Measurements from ENCODE around the gene PMEL. TPM values are rescaled to one million over a fixed set of nuclear protein-coding genes. Genes with fewer than 3 reads are reported as not detected.
"Not testable (repeated sequence)": the region's sequence is repeated elsewhere in the genome, so short reads cannot be mapped to it uniquely, and the experiment has no call there.

PMEL gene
- polyA plus RNA-seq, 1 of the 3 experiments (the other 2 are of a cell fraction), result 1.8 TPM

GRCh38 chr12:55982319-55982936 lies 16.6 kb upstream of the PMEL start:
- Histone ChIP-seq H4K20me1 (ENCODE audit: insufficient read depth) (no peaks in the 10 kb centered on the region), H3K27ac (ENCODE audit: low read depth in 2 of 2, low read length in 1 of 2) (no peak overlapping the region), H3K9me2 (no peaks in the 10 kb centered on the region), H3K4me1 (ENCODE audit: control insufficient read depth in 1 of 2, insufficient read depth in 2 of 2, low read depth in 1 of 2, low read length in 1 of 2) (no peaks in the 10 kb centered on the region), H3K4me3 (ENCODE audit: low read depth in 2 of 2, low read length in 1 of 2) (no peak overlapping the region), H3K9ac (no peak overlapping the region), H3K36me3 (replicated peaks in 1 of 2; ENCODE audit: control insufficient read depth in 1 of 2, insufficient read depth in 2 of 2, low read length in 1 of 2) (peaks cover 19 to 46% of the 10 kb centered on the region in 2 experiments), H3F3A (replicated peaks; ENCODE audit: insufficient read depth) (peaks cover 6% of the 10 kb centered on the region), H3K4me2 (no peak overlapping the region), H3K9me3 (no peaks in the 10 kb centered on the region), H3K27me3 (ENCODE audit: insufficient read depth) (no peaks in the 10 kb centered on the region), H2AFZ (ENCODE audit: low read depth) (no peak overlapping the region), H3K79me2 (ENCODE audit: insufficient read depth) (peaks cover 45% of the 10 kb centered on the region; the same call in 1 of the 2 replicates)
- CTCF ChIA-PET, result interaction anchor here (0.8 to 7.0 kb wide), 7 partner anchors 13 to 244 kb away, joined by 3 to 50 read pairs (median 3); no protein-coding TSS in a partner anchor
- 92% methylated on average over 2 of the region's 3 CpGs for WGBS (ENCODE audit: low lambda C conversion rate)
- POLR2A ChIA-PET, result interaction anchor here (0.8 to 1.6 kb wide), 2 partner anchors 8 to 135 kb away, joined by 3 to 8 read pairs; partner anchors contain the start of gene RAB5B
- DNase-seq, result no peak
- TF ChIP-seq EZH2phosphoT487 (IDR thresholded peaks at IDR 0.05; ENCODE audit: borderline replicate concordance, low read depth), result no peak
- TF ChIP-seq POLR2AphosphoS5 (IDR thresholded peaks at IDR 0.05; ENCODE audit: low read depth, low read length), result no peak
- no peak for TF ChIP-seq ELF1 (IDR thresholded peaks at IDR 0.05)
- no peak for TF ChIP-seq MEF2A (IDR thresholded peaks at IDR 0.05; ENCODE audit: borderline replicate concordance, low read depth)
- TF ChIP-seq, protein P1, sequence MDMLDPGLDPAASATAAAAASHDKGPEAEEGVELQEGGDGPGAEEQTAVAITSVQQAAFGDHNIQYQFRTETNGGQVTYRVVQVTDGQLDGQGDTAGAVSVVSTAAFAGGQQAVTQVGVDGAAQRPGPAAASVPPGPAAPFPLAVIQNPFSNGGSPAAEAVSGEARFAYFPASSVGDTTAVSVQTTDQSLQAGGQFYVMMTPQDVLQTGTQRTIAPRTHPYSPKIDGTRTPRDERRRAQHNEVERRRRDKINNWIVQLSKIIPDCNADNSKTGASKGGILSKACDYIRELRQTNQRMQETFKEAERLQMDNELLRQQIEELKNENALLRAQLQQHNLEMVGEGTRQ (IDR thresholded peaks at IDR 0.05; ENCODE audit: borderline replicate concordance, low read depth, low read length), result no peak
- TF ChIP-seq NRF1 (IDR thresholded peaks at IDR 0.05; ENCODE audit: low read depth, low read length), result no peak
- no peak for TF ChIP-seq CHD2 (IDR thresholded peaks at IDR 0.05; ENCODE audit: low read length, partially characterized antibody)
- TF ChIP-seq, protein P2, sequence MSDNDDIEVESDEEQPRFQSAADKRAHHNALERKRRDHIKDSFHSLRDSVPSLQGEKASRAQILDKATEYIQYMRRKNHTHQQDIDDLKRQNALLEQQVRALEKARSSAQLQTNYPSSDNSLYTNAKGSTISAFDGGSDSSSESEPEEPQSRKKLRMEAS (IDR thresholded peaks at IDR 0.05; ENCODE audit: low read depth), result no peak
- no peak for TF ChIP-seq SIN3A (IDR thresholded peaks at IDR 0.05; ENCODE audit: borderline replicate concordance, low read depth, low read length)
- no peak for TF ChIP-seq RXRA (IDR thresholded peaks at IDR 0.05; ENCODE audit: borderline replicate concordance, low read depth)
- TF ChIP-seq, protein P3, sequence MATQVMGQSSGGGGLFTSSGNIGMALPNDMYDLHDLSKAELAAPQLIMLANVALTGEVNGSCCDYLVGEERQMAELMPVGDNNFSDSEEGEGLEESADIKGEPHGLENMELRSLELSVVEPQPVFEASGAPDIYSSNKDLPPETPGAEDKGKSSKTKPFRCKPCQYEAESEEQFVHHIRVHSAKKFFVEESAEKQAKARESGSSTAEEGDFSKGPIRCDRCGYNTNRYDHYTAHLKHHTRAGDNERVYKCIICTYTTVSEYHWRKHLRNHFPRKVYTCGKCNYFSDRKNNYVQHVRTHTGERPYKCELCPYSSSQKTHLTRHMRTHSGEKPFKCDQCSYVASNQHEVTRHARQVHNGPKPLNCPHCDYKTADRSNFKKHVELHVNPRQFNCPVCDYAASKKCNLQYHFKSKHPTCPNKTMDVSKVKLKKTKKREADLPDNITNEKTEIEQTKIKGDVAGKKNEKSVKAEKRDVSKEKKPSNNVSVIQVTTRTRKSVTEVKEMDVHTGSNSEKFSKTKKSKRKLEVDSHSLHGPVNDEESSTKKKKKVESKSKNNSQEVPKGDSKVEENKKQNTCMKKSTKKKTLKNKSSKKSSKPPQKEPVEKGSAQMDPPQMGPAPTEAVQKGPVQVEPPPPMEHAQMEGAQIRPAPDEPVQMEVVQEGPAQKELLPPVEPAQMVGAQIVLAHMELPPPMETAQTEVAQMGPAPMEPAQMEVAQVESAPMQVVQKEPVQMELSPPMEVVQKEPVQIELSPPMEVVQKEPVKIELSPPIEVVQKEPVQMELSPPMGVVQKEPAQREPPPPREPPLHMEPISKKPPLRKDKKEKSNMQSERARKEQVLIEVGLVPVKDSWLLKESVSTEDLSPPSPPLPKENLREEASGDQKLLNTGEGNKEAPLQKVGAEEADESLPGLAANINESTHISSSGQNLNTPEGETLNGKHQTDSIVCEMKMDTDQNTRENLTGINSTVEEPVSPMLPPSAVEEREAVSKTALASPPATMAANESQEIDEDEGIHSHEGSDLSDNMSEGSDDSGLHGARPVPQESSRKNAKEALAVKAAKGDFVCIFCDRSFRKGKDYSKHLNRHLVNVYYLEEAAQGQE (IDR thresholded peaks at IDR 0.05; ENCODE audit: low read depth, low read length), result no peak
- no peak for TF ChIP-seq RAD21 (IDR thresholded peaks at IDR 0.05; ENCODE audit: low read length)
- TF ChIP-seq FOXM1 (IDR thresholded peaks at IDR 0.05; ENCODE audit: low read depth), result no peak
- TF ChIP-seq GATA2 (CRISPR knock-in tag; IDR thresholded peaks at IDR 0.05), result no peak
- no peak for TF ChIP-seq CTCF (IDR thresholded peaks at IDR 0.05)

GRCh38 chr12:55981882-55982281 lies 16.0 kb upstream of the PMEL start:
- H3K9me2 ChIP-seq; H3K4me1 ChIP-seq (ENCODE audit: control insufficient read depth in 1 of 2, insufficient read depth in 2 of 2, low read depth in 1 of 2, low read length in 1 of 2); DNase-seq; H3K9ac ChIP-seq; H3K4me3 ChIP-seq (ENCODE audit: low read depth in 2 of 2, low read length in 1 of 2); H3K4me2 ChIP-seq; H3F3A ChIP-seq (replicated peaks; ENCODE audit: insufficient read depth); H4K20me1 ChIP-seq (ENCODE audit: insufficient read depth); H3K9me3 ChIP-seq; H3K27me3 ChIP-seq (ENCODE audit: insufficient read depth); H2AFZ ChIP-seq (ENCODE audit: low read depth); H3K27ac ChIP-seq (ENCODE audit: low read depth in 2 of 2, low read length in 1 of 2): not testable (repeated sequence)
- Histone ChIP-seq H3K79me2 (ENCODE audit: insufficient read depth) (peaks cover 51% of the 10 kb centered on the region; the same call in 1 of the 2 replicates), H3K36me3 (replicated peaks in 1 of 2; ENCODE audit: control insufficient read depth in 1 of 2, insufficient read depth in 2 of 2, low read length in 1 of 2) (peaks cover 19 to 51% of the 10 kb centered on the region in 2 experiments)
- ChIA-PET POLR2A (interaction anchor here (1.6 kb wide), 1 partner anchor 8 kb away, joined by 8 read pairs; the partner anchor contains the start of gene RAB5B), CTCF (interaction anchor here (0.8 to 7.0 kb wide), 6 partner anchors 14 to 243 kb away, joined by 3 to 50 read pairs (median 4); no protein-coding TSS in a partner anchor)
- 74% methylated on average over 5 of the region's 5 CpGs for WGBS (ENCODE audit: low lambda C conversion rate)

Data from SK-N-SH (cell line).